ENCODE data around the gene RBFOX2. TPM values are rescaled to one million over a fixed set of nuclear protein-coding genes. Genes with fewer than 3 reads are reported as not detected.

Gene RBFOX2
- total RNA-seq, 2 experiments from 2014 or later, result 54.3 to 78.7 TPM

GRCh38 chr22:35812600-35812999 is 216.0 kb downstream of the RBFOX2 start:
- H3K79me2 ChIP-seq (ENCODE audit: insufficient read depth, low read depth, low read length), result peaks cover 20% of the 10 kb centered on the region; the same call in 1 of the 2 replicates
- H3K36me3 ChIP-seq (ENCODE audit: insufficient read depth, low read length), result peaks cover 80% of the 10 kb centered on the region
- no peak for DNase-seq (ENCODE audit: low spot score)
- CTCF ChIA-PET (ENCODE audit: unreplicated experiment), result no interaction called here
- TF ChIP-seq EZH2phosphoT487 (IDR thresholded peaks at IDR 0.05; ENCODE audit: borderline replicate concordance, low read depth, low read length) (no peak), CTCF (conservative IDR thresholded peaks at IDR 0.05; ENCODE audit: low read length) (no peak)
- peaks cover 24% of the 10 kb centered on the region; the same call in 1 of the 2 replicates for H3K9me3 ChIP-seq (ENCODE audit: low read length)
- POLR2A ChIA-PET, result no interaction called here
- H4K20me1 ChIP-seq (ENCODE audit: insufficient read depth, low read length), result no peaks in the 10 kb centered on the region
- H3K4me2 ChIP-seq (ENCODE audit: low read length), result no peak overlapping the region
- BruUV-seq (replicated peaks), result no TSS peak
- intact Hi-C loops (cut with micrococcal nuclease; ENCODE audit: unreplicated experiment), result no loop called here
- H3K4me1 ChIP-seq (ENCODE audit: insufficient read depth, low read length, poor library complexity, severe bottlenecking), result peaks cover 8% of the 10 kb centered on the region
- H3K4me3 ChIP-seq (ENCODE audit: low read depth, low read length, poor library complexity, severe bottlenecking), result no peak overlapping the region
- H3K9me2 ChIP-seq (ENCODE audit: insufficient read depth, low read length), result no peaks in the 10 kb centered on the region
- H3K27ac ChIP-seq (ENCODE audit: low read depth, low read length, poor library complexity, severe bottlenecking), result no peak overlapping the region
- no peak overlapping the region for H2AFZ ChIP-seq (ENCODE audit: low read length)

DNA sequence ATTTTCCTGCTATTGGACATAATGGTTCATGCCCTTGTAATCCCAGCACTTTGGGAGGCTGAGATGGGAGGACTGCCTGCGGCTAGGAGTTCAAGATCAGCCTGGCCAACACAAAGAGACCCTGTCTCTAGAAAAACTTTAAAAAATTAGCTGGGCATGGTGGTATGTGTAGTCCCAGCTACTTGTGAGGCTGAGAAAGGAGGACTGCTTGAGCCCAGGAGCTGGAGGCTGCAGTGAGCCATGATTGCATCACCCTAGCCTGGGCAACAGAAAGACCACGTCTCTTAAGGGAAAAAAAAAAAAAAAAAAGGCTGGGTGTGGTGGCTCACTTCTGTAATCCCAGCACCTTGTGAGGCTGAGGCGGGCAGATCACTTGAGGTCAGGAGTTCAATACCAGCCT is 217.0 kb downstream of the RBFOX2 start:
- Histone ChIP-seq H2AFZ (ENCODE audit: low read length) (no peak overlapping the region), H3K9me2 (ENCODE audit: insufficient read depth, low read length) (no peaks in the 10 kb centered on the region), H3K79me2 (ENCODE audit: insufficient read depth, low read depth, low read length) (peaks cover 20% of the 10 kb centered on the region; the same call in 1 of the 2 replicates), H4K20me1 (ENCODE audit: insufficient read depth, low read length) (no peaks in the 10 kb centered on the region), H3K9me3 (ENCODE audit: low read length) (peaks cover 24% of the 10 kb centered on the region; the same call in 1 of the 2 replicates), H3K27ac (ENCODE audit: low read depth, low read length, poor library complexity, severe bottlenecking) (no peak overlapping the region), H3K4me2 (ENCODE audit: low read length) (no peak overlapping the region), H3K4me3 (ENCODE audit: low read depth, low read length, poor library complexity, severe bottlenecking) (no peak overlapping the region), H3K4me1 (ENCODE audit: insufficient read depth, low read length, poor library complexity, severe bottlenecking) (peaks cover 8% of the 10 kb centered on the region), H3K36me3 (ENCODE audit: insufficient read depth, low read length) (peaks cover 78% of the 10 kb centered on the region)
- ChIA-PET POLR2A (interaction anchor here (0.7 kb wide), 1 partner anchor 17 kb away, joined by 3 read pairs; no protein-coding TSS in a partner anchor), CTCF (ENCODE audit: unreplicated experiment) (no interaction called here)
- intact Hi-C loops (cut with micrococcal nuclease; ENCODE audit: unreplicated experiment), result no loop called here
- no peak for TF ChIP-seq EZH2phosphoT487 (IDR thresholded peaks at IDR 0.05; ENCODE audit: borderline replicate concordance, low read depth, low read length)
- no peak for TF ChIP-seq CTCF (conservative IDR thresholded peaks at IDR 0.05; ENCODE audit: low read length)
- DNase-seq (ENCODE audit: low spot score), result no peak
- BruUV-seq (replicated peaks), result no TSS peak

GRCh38 chr22:35809816-35810215 is 218.8 kb downstream of the RBFOX2 start:
- Histone ChIP-seq H3K4me3 (ENCODE audit: low read depth, low read length, poor library complexity, severe bottlenecking) (no peak overlapping the region), H3K4me1 (ENCODE audit: insufficient read depth, low read length, poor library complexity, severe bottlenecking) (no peaks in the 10 kb centered on the region), H3K9me2 (ENCODE audit: insufficient read depth, low read length) (no peaks in the 10 kb centered on the region), H3K27ac (ENCODE audit: low read depth, low read length, poor library complexity, severe bottlenecking) (no peak overlapping the region), H3K36me3 (ENCODE audit: insufficient read depth, low read length) (peaks cover 76% of the 10 kb centered on the region), H4K20me1 (ENCODE audit: insufficient read depth, low read length) (no peaks in the 10 kb centered on the region), H3K79me2 (ENCODE audit: insufficient read depth, low read depth, low read length) (peaks cover 12% of the 10 kb centered on the region; the same call in 1 of the 2 replicates), H3K9me3 (ENCODE audit: low read length) (peaks cover 24% of the 10 kb centered on the region; the same call in 1 of the 2 replicates), H2AFZ (ENCODE audit: low read length) (no peak overlapping the region), H3K4me2 (ENCODE audit: low read length) (no peak overlapping the region)
- DNase-seq (ENCODE audit: low spot score), result no peak
- CTCF ChIA-PET (ENCODE audit: unreplicated experiment), result no interaction called here
- POLR2A ChIA-PET, result no interaction called here
- intact Hi-C loops (cut with micrococcal nuclease; ENCODE audit: unreplicated experiment), result no loop called here
- no TSS peak for BruUV-seq (replicated peaks)
- no peak for TF ChIP-seq EZH2phosphoT487 (IDR thresholded peaks at IDR 0.05; ENCODE audit: borderline replicate concordance, low read depth, low read length)
- no peak for TF ChIP-seq CTCF (conservative IDR thresholded peaks at IDR 0.05; ENCODE audit: low read length)

Measured in OCI-LY7 (cell line).